ENCODE data around the gene SLC7A1. TPM values are rescaled to one million over a fixed set of nuclear protein-coding genes. Genes with fewer than 3 reads are reported as not detected.

SLC7A1 gene
- total RNA-seq, 5 donors from 2014 or later (not counting 1 experiment from before 2014, with no cell fraction given): 20.0 to 62.9 (median 57.9) TPM

GRCh38 chr13:29597246-29597645, 1.8 kb upstream of the SLC7A1 start:
- no peak overlapping the region for H3K27ac Mint-ChIP-seq
- ChIA-PET CTCF (no interaction called here), POLR2A (no interaction called here)

GRCh38 chr13:29596064-29596418, 553 bp upstream of the SLC7A1 start:
- peak overlapping the region; percentile 69 to 70 for H3K27ac Mint-ChIP-seq

More at GRCh38 chr13:29597246-29597645, 1.8 kb upstream of the SLC7A1 start:
- Mint-ChIP-seq H3K4me3 (peak overlapping the region in 2 of 3 donors; percentile 31 to 85), H3K9me3 (no peaks in the 10 kb centered on the region), H3K4me1 (peaks cover 28 to 29% (median 29%) of the 10 kb centered on the region in 3 donors), H3K36me3 (no peaks in the 10 kb centered on the region), H3K27me3 (peaks cover 0 to 2% of the 10 kb centered on the region in 2 donors)
- no peak overlapping the region for H3K27ac ChIP-seq (ENCODE audit: low read length)
- no peak for ATAC-seq (replicated peaks in 1 of 4)
- peaks cover 0 to 4% of the 10 kb centered on the region in 2 experiments for H3K27me3 ChIP-seq (replicated peaks in 1 of 2; ENCODE audit: control insufficient read depth in 2 of 2, extremely low read depth in 1 of 2, insufficient read depth in 2 of 2, low read length in 1 of 2)
- peaks cover 7 to 21% of the 10 kb centered on the region in 2 experiments for H3K4me1 ChIP-seq (ENCODE audit: control insufficient read depth in 1 of 2, extremely low read depth in 1 of 2, insufficient read depth in 2 of 2, low read length in 2 of 2)
- no peak for DNase-seq
- 96% methylated on average over 9 of the region's 10 CpGs for WGBS (ENCODE audit: insufficient coverage)
- H3K4me3 ChIP-seq (ENCODE audit: control insufficient read depth in 1 of 2, extremely low read depth in 1 of 2, low read length in 1 of 2): no peak overlapping the region
- H3K36me3 ChIP-seq (ENCODE audit: control insufficient read depth in 2 of 2, extremely low read depth in 1 of 2, insufficient read depth in 1 of 2, low read length in 1 of 2): no peaks in the 10 kb centered on the region
- no peaks in the 10 kb centered on the region for H3K9me3 ChIP-seq

GRCh38 chr13:29594710-29595379, 643 bp downstream of the SLC7A1 start:
- Mint-ChIP-seq H3K4me1 (peaks cover 48 to 50% (median 49%) of the 10 kb centered on the region in 3 donors), H3K27me3 (no peaks in the 10 kb centered on the region), H3K36me3 (no peaks in the 10 kb centered on the region), H3K4me3 (peak overlapping the region; percentile 85 to 90 (median 86)), H3K27ac (peak overlapping the region; percentile 78 to 82), H3K9me3 (no peaks in the 10 kb centered on the region)
- DNase-seq (peak in 33 of 35 experiments; percentile 16 to 69 (median 36)), ATAC-seq (replicated peaks in 1 of 4) (peak; percentile 30 to 52 (median 43))
- Histone ChIP-seq H3K4me3 (ENCODE audit: control insufficient read depth in 1 of 2, extremely low read depth in 1 of 2, low read length in 1 of 2) (peak overlapping the region; percentile 54 to 80), H3K4me1 (ENCODE audit: control insufficient read depth in 1 of 2, extremely low read depth in 1 of 2, insufficient read depth in 2 of 2, low read length in 2 of 2) (peaks cover 7 to 24% of the 10 kb centered on the region in 2 experiments), H3K27ac (ENCODE audit: low read length) (peak overlapping the region; percentile 22), H3K36me3 (ENCODE audit: control insufficient read depth in 2 of 2, extremely low read depth in 1 of 2, insufficient read depth in 1 of 2, low read length in 1 of 2) (no peaks in the 10 kb centered on the region), H3K27me3 (replicated peaks in 1 of 2; ENCODE audit: control insufficient read depth in 2 of 2, extremely low read depth in 1 of 2, insufficient read depth in 2 of 2, low read length in 1 of 2) (peaks cover 0 to 4% of the 10 kb centered on the region in 2 experiments), H3K9me3 (no peaks in the 10 kb centered on the region)
- ChIA-PET POLR2A (no interaction called here), CTCF (no interaction called here)
- under 1% methylated on average over 75 of the region's 75 CpGs for WGBS (ENCODE audit: insufficient coverage)

More at GRCh38 chr13:29596064-29596418, 553 bp upstream of the SLC7A1 start:
- H3K36me3 ChIP-seq (ENCODE audit: control insufficient read depth in 2 of 2, extremely low read depth in 1 of 2, insufficient read depth in 1 of 2, low read length in 1 of 2): no peaks in the 10 kb centered on the region
- H3K4me3 ChIP-seq (ENCODE audit: control insufficient read depth in 1 of 2, extremely low read depth in 1 of 2, low read length in 1 of 2): peak overlapping the region; percentile 57 to 60
- H3K4me3 Mint-ChIP-seq: peak overlapping the region; percentile 82 to 85 (median 85)
- WGBS (ENCODE audit: insufficient coverage): no CpG with 5 or more reads among the region's 10 CpGs
- peak overlapping the region; percentile 39 for H3K27ac ChIP-seq (ENCODE audit: low read length)
- H3K9me3 Mint-ChIP-seq: no peaks in the 10 kb centered on the region
- POLR2A ChIA-PET: interaction anchor here in 1 of 2 donors (0.6 kb wide), 1 partner anchor 242 kb away, joined by 3 read pairs; no protein-coding TSS in a partner anchor
- CTCF ChIA-PET: no interaction called here
- DNase-seq (no peak), ATAC-seq (replicated peaks in 1 of 4) (no peak)
- no peaks in the 10 kb centered on the region for H3K36me3 Mint-ChIP-seq
- no peaks in the 10 kb centered on the region for H3K9me3 ChIP-seq
- H3K4me1 ChIP-seq (ENCODE audit: control insufficient read depth in 1 of 2, extremely low read depth in 1 of 2, insufficient read depth in 2 of 2, low read length in 2 of 2): peaks cover 7 to 21% of the 10 kb centered on the region in 2 experiments
- H3K27me3 Mint-ChIP-seq: no peaks in the 10 kb centered on the region
- peaks cover 40 to 41% (median 40%) of the 10 kb centered on the region in 3 donors for H3K4me1 Mint-ChIP-seq
- peaks cover 0 to 4% of the 10 kb centered on the region in 2 experiments for H3K27me3 ChIP-seq (replicated peaks in 1 of 2; ENCODE audit: control insufficient read depth in 2 of 2, extremely low read depth in 1 of 2, insufficient read depth in 2 of 2, low read length in 1 of 2)

GRCh38 chr13:29594303-29594709, 1.2 kb downstream of the SLC7A1 start:
- Histone ChIP-seq H3K9me3 (no peaks in the 10 kb centered on the region), H3K27me3 (replicated peaks in 1 of 2; ENCODE audit: control insufficient read depth in 2 of 2, extremely low read depth in 1 of 2, insufficient read depth in 2 of 2, low read length in 1 of 2) (peaks cover 0 to 4% of the 10 kb centered on the region in 2 experiments), H3K4me1 (ENCODE audit: control insufficient read depth in 1 of 2, extremely low read depth in 1 of 2, insufficient read depth in 2 of 2, low read length in 2 of 2) (peaks cover 7 to 28% of the 10 kb centered on the region in 2 experiments), H3K36me3 (ENCODE audit: control insufficient read depth in 2 of 2, extremely low read depth in 1 of 2, insufficient read depth in 1 of 2, low read length in 1 of 2) (no peaks in the 10 kb centered on the region), H3K27ac (ENCODE audit: low read length) (peak overlapping the region; percentile 22), H3K4me3 (ENCODE audit: control insufficient read depth in 1 of 2, extremely low read depth in 1 of 2, low read length in 1 of 2) (peak overlapping the region; percentile 54 to 80)
- H3K36me3 Mint-ChIP-seq: no peaks in the 10 kb centered on the region
- no peaks in the 10 kb centered on the region for H3K9me3 Mint-ChIP-seq
- peaks cover 52 to 55% (median 53%) of the 10 kb centered on the region in 3 donors for H3K4me1 Mint-ChIP-seq
- H3K27ac Mint-ChIP-seq: peak overlapping the region; percentile 78 to 82
- WGBS (ENCODE audit: insufficient coverage): 6% methylated on average over 5 of the region's 9 CpGs
- DNase-seq (peak in 19 of 35 experiments; percentile 2 to 56 (median 10)), ATAC-seq (replicated peaks in 1 of 4) (peak in 3 of 4 experiments; percentile 13 to 17 (median 15))
- H3K27me3 Mint-ChIP-seq: no peaks in the 10 kb centered on the region
- peak overlapping the region; percentile 85 to 90 (median 86) for H3K4me3 Mint-ChIP-seq
- ChIA-PET CTCF (no interaction called here), POLR2A (no interaction called here)

GRCh38 chr13:29593605-29594297, 1.7 kb downstream of the SLC7A1 start:
- peak overlapping the region; percentile 85 to 90 (median 86) for H3K4me3 Mint-ChIP-seq
- Histone ChIP-seq H3K9me3 (no peaks in the 10 kb centered on the region), H3K27me3 (replicated peaks in 1 of 2; ENCODE audit: control insufficient read depth in 2 of 2, extremely low read depth in 1 of 2, insufficient read depth in 2 of 2, low read length in 1 of 2) (peaks cover 0 to 4% of the 10 kb centered on the region in 2 experiments), H3K27ac (ENCODE audit: low read length) (peak overlapping the region; percentile 22), H3K4me3 (ENCODE audit: control insufficient read depth in 1 of 2, extremely low read depth in 1 of 2, low read length in 1 of 2) (peak overlapping the region in 1 of 2 donors; percentile 54), H3K4me1 (ENCODE audit: control insufficient read depth in 1 of 2, extremely low read depth in 1 of 2, insufficient read depth in 2 of 2, low read length in 2 of 2) (peaks cover 7 to 30% of the 10 kb centered on the region in 2 experiments), H3K36me3 (ENCODE audit: control insufficient read depth in 2 of 2, extremely low read depth in 1 of 2, insufficient read depth in 1 of 2, low read length in 1 of 2) (no peaks in the 10 kb centered on the region)
- peak overlapping the region; percentile 78 to 82 for H3K27ac Mint-ChIP-seq
- POLR2A ChIA-PET: no interaction called here
- WGBS (ENCODE audit: insufficient coverage): 73% methylated on average over 5 of the region's 8 CpGs
- ATAC-seq (replicated peaks in 1 of 4): no peak
- H3K4me1 Mint-ChIP-seq: peaks cover 54 to 61% (median 58%) of the 10 kb centered on the region in 3 donors
- H3K9me3 Mint-ChIP-seq: no peaks in the 10 kb centered on the region
- DNase-seq: peak in 1 of 35 experiments; percentile 9
- H3K27me3 Mint-ChIP-seq: no peaks in the 10 kb centered on the region
- H3K36me3 Mint-ChIP-seq: no peaks in the 10 kb centered on the region
- CTCF ChIA-PET: no interaction called here

- ATAC-seq (replicated peaks in 1 of 4) (no peak), DNase-seq (no peak)
- no peak overlapping the region for H3K4me3 ChIP-seq (ENCODE audit: control insufficient read depth in 1 of 2, extremely low read depth in 1 of 2, low read length in 1 of 2)
- no peaks in the 10 kb centered on the region for H3K27me3 Mint-ChIP-seq
- ChIA-PET POLR2A (interaction anchor here in 1 of 2 donors (0.6 kb wide), 1 partner anchor 13 kb away, joined by 4 read pairs; no protein-coding TSS in a partner anchor), CTCF (no interaction called here)
- no peak overlapping the region for H3K4me3 Mint-ChIP-seq
- WGBS (ENCODE audit: insufficient coverage): 86% methylated on average over 4 of the region's 5 CpGs
- no peak overlapping the region for H3K27ac Mint-ChIP-seq
- no peaks in the 10 kb centered on the region for H3K9me3 ChIP-seq
- H3K9me3 Mint-ChIP-seq: no peaks in the 10 kb centered on the region
- peaks cover 7 to 29% of the 10 kb centered on the region in 2 experiments for H3K4me1 ChIP-seq (ENCODE audit: control insufficient read depth in 1 of 2, extremely low read depth in 1 of 2, insufficient read depth in 2 of 2, low read length in 2 of 2)
- no peaks in the 10 kb centered on the region for H3K27me3 ChIP-seq (replicated peaks in 1 of 2; ENCODE audit: control insufficient read depth in 2 of 2, extremely low read depth in 1 of 2, insufficient read depth in 2 of 2, low read length in 1 of 2)
- peaks cover 0 to 4% of the 10 kb centered on the region in 2 donors for H3K36me3 ChIP-seq (ENCODE audit: control insufficient read depth in 2 of 2, extremely low read depth in 1 of 2, insufficient read depth in 1 of 2, low read length in 1 of 2)
- H3K4me1 Mint-ChIP-seq: peaks cover 68 to 72% (median 71%) of the 10 kb centered on the region in 3 donors
- H3K27ac ChIP-seq (ENCODE audit: low read length): no peak overlapping the region
- peaks cover 5% of the 10 kb centered on the region for H3K36me3 Mint-ChIP-seq
Observed at GRCh38 chr13:29591310-29591709, 4.2 kb downstream of the SLC7A1 start.

Data from T-cell (primary cell).